ENCODE data around the gene ETV5.
A peak's percentile ranks its signal among the peaks of the same experiment; 100 is the strongest.

ETV5 gene

GRCh38 chr3:186095561-186096081 lies 13.3 kb downstream of the ETV5 start:
- ATAC-seq (no peak), DNase-seq (no peak)

GRCh38 chr3:186094696-186095425 lies 14.0 kb downstream of the ETV5 start:
- DNase-seq (no peak), ATAC-seq (no peak)

- ATAC-seq: no peak
- DNase-seq: no peak
These were observed 14.6 kb downstream of the ETV5 start for GRCh38 chr3:186094271-186094670.

- DNase-seq (no peak), ATAC-seq (no peak)
These were observed 15.5 kb downstream of the ETV5 start for GRCh38 chr3:186093271-186093900.

- ATAC-seq (no peak), DNase-seq (no peak)
These were observed 16.4 kb downstream of the ETV5 start for GRCh38 chr3:186092360-186093070.

GRCh38 chr3:186090901-186091300 lies 18.0 kb downstream of the ETV5 start:
- no peak for ATAC-seq
- no peak for DNase-seq

GRCh38 chr3:186088335-186088734 lies 20.6 kb downstream of the ETV5 start:
- no peak for ATAC-seq

GRCh38 chr3:186084264-186084663 lies 24.6 kb downstream of the ETV5 start:
- DNase-seq: no peak
- no peak for ATAC-seq

More at GRCh38 chr3:186088335-186088734, 20.6 kb downstream of the ETV5 start:
- no peak for DNase-seq

GRCh38 chr3:186083746-186084145 lies 25.1 kb downstream of the ETV5 start:
- ATAC-seq (no peak), DNase-seq (no peak)

- DNase-seq: no peak
- ATAC-seq: no peak
These were observed 26.7 kb downstream of the ETV5 start for GRCh38 chr3:186082150-186082549.

GRCh38 chr3:186081678-186082077 lies 27.2 kb downstream of the ETV5 start:
- DNase-seq (no peak), ATAC-seq (no peak)

- DNase-seq (no peak), ATAC-seq (no peak)
These were observed 27.9 kb downstream of the ETV5 start for GRCh38 chr3:186080849-186081438.

GRCh38 chr3:186079925-186080324 lies 29.0 kb downstream of the ETV5 start:
- DNase-seq: no peak

GRCh38 chr3:186077466-186077865 lies 31.4 kb downstream of the ETV5 start:
- no peak for ATAC-seq
- DNase-seq: no peak

More at GRCh38 chr3:186079925-186080324, 29.0 kb downstream of the ETV5 start:
- ATAC-seq: no peak

- ATAC-seq: no peak
- no peak for DNase-seq
These were observed 32.8 kb downstream of the ETV5 start for GRCh38 chr3:186075931-186076567.

GRCh38 chr3:186075489-186075888 lies 33.4 kb downstream of the ETV5 start:
- DNase-seq (no peak), ATAC-seq (no peak)

- no peak for ATAC-seq
- DNase-seq: no peak
These were observed 35.2 kb downstream of the ETV5 start for GRCh38 chr3:186073641-186074040.

- DNase-seq: no peak
These were observed 37.9 kb downstream of the ETV5 start for GRCh38 chr3:186070996-186071395.

GRCh38 chr3:186070550-186070949 lies 38.3 kb downstream of the ETV5 start:
- DNase-seq: no peak

More at GRCh38 chr3:186070996-186071395, 37.9 kb downstream of the ETV5 start:
- ATAC-seq: no peak

GRCh38 chr3:186070133-186070532 lies 38.8 kb downstream of the ETV5 start:
- no peak for ATAC-seq
- DNase-seq: no peak

More at GRCh38 chr3:186070550-186070949, 38.3 kb downstream of the ETV5 start:
- no peak for ATAC-seq

- no peak for ATAC-seq
These were observed 39.7 kb downstream of the ETV5 start for GRCh38 chr3:186069199-186069598.

GRCh38 chr3:186068243-186068552 lies 40.7 kb downstream of the ETV5 start:
- ATAC-seq: peak; percentile 59
- no peak for DNase-seq

More at GRCh38 chr3:186069199-186069598, 39.7 kb downstream of the ETV5 start:
- no peak for DNase-seq
